GM23338 (cell line): ENCODE data around the gene IL11. TPM values are rescaled to one million over a fixed set of nuclear protein-coding genes. Genes with fewer than 3 reads are reported as not detected.

Experiments used
- ATAC-seq: fragments of 200-7000 bp; cut with Tn5 transposase; 3 replicates; pipeline ENCODE4 v1.9.1; 2020
- DNase-seq: peaks from one replicate; pipeline ENCODE4 v3.0.0-alpha.2; 2015; ENCODE audit warnings: low spot score
- H2AFZ ChIP-seq: fragments of 200-600 bp; sonication (generic); 2 replicates; pipeline ENCODE4 v1.8.0; 2016; ENCODE audit warnings: antibody characterized with exemption, mild to moderate bottlenecking, moderate library complexity
- H3F3A ChIP-seq: fragments of 200-600 bp; sonication (generic); replicated peaks from 2 replicates; pipeline ENCODE4 v1.8.0; 2017; ENCODE audit warnings: antibody characterized with exemption, mixed run types, low read depth
- H3K27ac ChIP-seq: fragments of 200-600 bp; sonication (generic); 2 replicates; pipeline ENCODE4 v1.6.1; 2016; ENCODE audit warnings: low read depth
- H3K27me3 ChIP-seq: fragments of 200-600 bp; sonication (generic); 2 replicates; pipeline ENCODE4 v1.8.0; 2016; ENCODE audit warnings: mild to moderate bottlenecking, mixed run types, moderate library complexity; ENCODE audit not compliant: insufficient read depth
- H3K36me3 ChIP-seq: fragments of 200-600 bp; sonication (generic); 2 replicates; pipeline ENCODE4 v1.8.0; 2016; ENCODE audit warnings: mild to moderate bottlenecking; ENCODE audit not compliant: insufficient read depth
- H3K4me1 ChIP-seq: fragments of 200-600 bp; sonication (generic); 2 replicates; pipeline ENCODE4 v1.8.0; 2016; ENCODE audit warnings: mild to moderate bottlenecking, moderate library complexity; ENCODE audit not compliant: insufficient read depth
- H3K4me2 ChIP-seq: fragments of 200-600 bp; sonication (generic); 2 replicates; pipeline ENCODE4 v1.7.1; 2017; ENCODE audit warnings: mixed run types
- H3K4me3 ChIP-seq: fragments of 200-600 bp; sonication (generic); 2 replicates; pipeline ENCODE4 v1.6.1; 2016; ENCODE audit warnings: mixed run types
- H3K79me2 ChIP-seq: fragments of 200-600 bp; sonication (generic); replicated peaks from 2 replicates; pipeline ENCODE4 v1.8.0; 2017; ENCODE audit warnings: mild to moderate bottlenecking; ENCODE audit not compliant: insufficient read depth
- H3K9me2 ChIP-seq: fragments of 200-600 bp; sonication (generic); 2 replicates; pipeline ENCODE4 v1.8.0; 2017; ENCODE audit not compliant: insufficient read depth
- H4K20me1 ChIP-seq: fragments of 200-600 bp; sonication (generic); replicated peaks from 2 replicates; pipeline ENCODE4 v1.8.0; 2017; ENCODE audit warnings: mild to moderate bottlenecking; ENCODE audit not compliant: insufficient read depth
- H3K27ac Mint-ChIP-seq: 2 replicates; pipeline ENCODE4 v1.8.0; 2020; ENCODE audit warnings: inconsistent platforms, mild to moderate bottlenecking, moderate library complexity, mixed read lengths
- H3K27me3 Mint-ChIP-seq: 3 replicates; pipeline ENCODE4 v1.8.0; 2022; ENCODE audit warnings: low read depth, mild to moderate bottlenecking, moderate library complexity, mixed read lengths, inconsistent platforms; ENCODE audit not compliant: insufficient read depth, poor library complexity
- H3K36me3 Mint-ChIP-seq: 3 replicates; pipeline ENCODE4 v1.8.0; 2021; ENCODE audit warnings: low read depth, mild to moderate bottlenecking, inconsistent platforms, moderate library complexity, mixed read lengths
- H3K4me1 Mint-ChIP-seq: 3 replicates; pipeline ENCODE4 v1.8.0; 2020; ENCODE audit warnings: mild to moderate bottlenecking, inconsistent platforms, mixed read lengths
- H3K4me3 Mint-ChIP-seq: 3 replicates; pipeline ENCODE4 v1.8.0; 2021; ENCODE audit warnings: moderate library complexity, mild to moderate bottlenecking, inconsistent platforms, mixed read lengths
- H3K9me3 Mint-ChIP-seq: 3 replicates; pipeline ENCODE4 v1.8.0; 2020; ENCODE audit warnings: moderate library complexity, mild to moderate bottlenecking, inconsistent platforms, mixed read lengths
- ETS1 ChIP-seq: IDR thresholded peaks from 2 replicates; pipeline ENCODE4 v1.6.1; 2016; ENCODE audit warnings: antibody characterized with exemption
- JUNB ChIP-seq: IDR thresholded peaks from one replicate; pipeline ENCODE4 v1.6.1; 2016; ENCODE audit warnings: antibody characterized with exemption; ENCODE audit not compliant: unreplicated experiment
- NANOG ChIP-seq: IDR thresholded peaks from 2 replicates; pipeline ENCODE4 v1.6.1; 2016; ENCODE audit warnings: antibody characterized with exemption, borderline replicate concordance
- POLR2AphosphoS5 ChIP-seq: IDR thresholded peaks from 2 replicates; pipeline ENCODE4 v1.6.1; 2016; ENCODE audit warnings: antibody characterized with exemption, low read depth
- REST ChIP-seq: IDR thresholded peaks from one replicate; pipeline ENCODE4 v1.6.1; 2018; ENCODE audit warnings: antibody characterized with exemption; ENCODE audit not compliant: unreplicated experiment
- ZNF331 ChIP-seq: fragments of 250-450 bp; sonication (Bioruptor Pico); IDR thresholded peaks from 2 replicates; pipeline ENCODE4 v1.5.0; 2020; ENCODE audit warnings: low read depth, mild to moderate bottlenecking, moderate library complexity
- polyA plus RNA-seq: library from polyadenylated mRNA; unstranded; fragments of >200 nt; fragmentation: Nextera tagmentation; extraction: Ambion mirVana; gene quantifications from 2 replicates; pipeline ENCODE4 v1.2.1, GENCODE V29; 2016
- total RNA-seq: library from RNA; depleted of rRNA; stranded (reverse); fragments of >200 nt; shearing (Covaris generic); gene quantifications from 2 replicates; pipeline ENCODE4 v1.2.3, GENCODE V29; 2014
- TF ChIP-seq, protein P1 (sequence below): fragments of 250-450 bp; sonication (Bioruptor Pico); IDR thresholded peaks from 2 replicates; pipeline ENCODE4 v1.5.0; 2020; ENCODE audit warnings: mild to moderate bottlenecking, moderate library complexity

IL11 gene
- total and polyA plus RNA-seq, 2 experiments from 2014 or later, result 0.58 to 2.2 TPM

DNA sequence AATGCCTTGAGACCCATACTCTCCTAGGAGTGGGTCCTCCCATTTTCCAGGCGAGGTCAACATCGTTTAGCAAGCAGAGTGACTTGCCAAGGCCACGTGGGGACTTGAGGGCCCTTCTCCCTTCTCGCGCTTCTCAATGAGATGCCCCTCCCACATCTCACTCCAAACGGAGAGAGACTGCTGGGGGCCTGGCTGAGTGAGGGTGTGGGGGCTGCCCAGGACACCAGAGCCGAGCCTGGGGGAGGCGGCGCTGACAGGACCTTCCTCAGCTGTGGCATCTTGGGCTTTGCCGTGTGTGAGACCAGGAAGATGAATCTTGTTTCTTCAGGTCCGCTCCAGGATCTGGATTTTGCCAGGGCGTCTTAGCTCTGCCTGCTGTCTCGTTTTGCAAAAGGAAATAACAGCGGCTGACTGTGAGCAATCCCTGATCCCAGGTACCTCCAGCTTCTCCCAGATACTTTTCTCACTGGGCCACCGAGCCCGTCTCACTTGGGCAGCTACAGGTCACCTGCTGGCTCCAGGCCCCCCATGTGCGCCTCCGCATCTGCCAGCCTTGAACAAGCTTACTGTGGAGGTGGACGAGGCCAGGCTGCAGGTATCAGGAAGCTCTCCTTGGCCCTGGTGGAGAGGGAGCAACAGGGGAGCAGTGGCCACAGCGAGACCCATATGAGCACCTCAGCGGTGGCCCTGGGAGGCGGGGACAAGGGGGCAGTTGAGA, 21.8 kb downstream of the IL11 start:
- peaks cover 57% of the 10 kb centered on the region for H3K4me1 Mint-ChIP-seq
- H3K27me3 Mint-ChIP-seq, result peaks cover 49% of the 10 kb centered on the region
- Histone ChIP-seq H3K4me2 (peak overlapping the region; percentile 75), H3K27me3 (peaks cover 27% of the 10 kb centered on the region), H3K79me2 (no peaks in the 10 kb centered on the region), H3K36me3 (no peaks in the 10 kb centered on the region), H3F3A (peaks cover 21% of the 10 kb centered on the region), H3K4me3 (peak overlapping the region; percentile 48), H3K9me2 (no peaks in the 10 kb centered on the region), H2AFZ (no peak overlapping the region), H3K4me1 (peaks cover 36% of the 10 kb centered on the region), H4K20me1 (no peaks in the 10 kb centered on the region), H3K27ac (peak overlapping the region; percentile 94)
- H3K36me3 Mint-ChIP-seq, result peaks cover 21% of the 10 kb centered on the region
- H3K9me3 Mint-ChIP-seq, result no peaks in the 10 kb centered on the region
- H3K4me3 Mint-ChIP-seq, result peak overlapping the region; percentile 60
- ATAC-seq (peak; percentile 57), DNase-seq (peak; percentile 67)
- TF ChIP-seq POLR2AphosphoS5 (0 out of 2 replicates have a peak, but pooled peaks have one; percentile 13), JUNB (no peak), REST (no peak), ETS1 (no peak), ZNF331 (CRISPR knock-in tag) (no peak), NANOG (no peak)
- TF ChIP-seq, protein P1, sequence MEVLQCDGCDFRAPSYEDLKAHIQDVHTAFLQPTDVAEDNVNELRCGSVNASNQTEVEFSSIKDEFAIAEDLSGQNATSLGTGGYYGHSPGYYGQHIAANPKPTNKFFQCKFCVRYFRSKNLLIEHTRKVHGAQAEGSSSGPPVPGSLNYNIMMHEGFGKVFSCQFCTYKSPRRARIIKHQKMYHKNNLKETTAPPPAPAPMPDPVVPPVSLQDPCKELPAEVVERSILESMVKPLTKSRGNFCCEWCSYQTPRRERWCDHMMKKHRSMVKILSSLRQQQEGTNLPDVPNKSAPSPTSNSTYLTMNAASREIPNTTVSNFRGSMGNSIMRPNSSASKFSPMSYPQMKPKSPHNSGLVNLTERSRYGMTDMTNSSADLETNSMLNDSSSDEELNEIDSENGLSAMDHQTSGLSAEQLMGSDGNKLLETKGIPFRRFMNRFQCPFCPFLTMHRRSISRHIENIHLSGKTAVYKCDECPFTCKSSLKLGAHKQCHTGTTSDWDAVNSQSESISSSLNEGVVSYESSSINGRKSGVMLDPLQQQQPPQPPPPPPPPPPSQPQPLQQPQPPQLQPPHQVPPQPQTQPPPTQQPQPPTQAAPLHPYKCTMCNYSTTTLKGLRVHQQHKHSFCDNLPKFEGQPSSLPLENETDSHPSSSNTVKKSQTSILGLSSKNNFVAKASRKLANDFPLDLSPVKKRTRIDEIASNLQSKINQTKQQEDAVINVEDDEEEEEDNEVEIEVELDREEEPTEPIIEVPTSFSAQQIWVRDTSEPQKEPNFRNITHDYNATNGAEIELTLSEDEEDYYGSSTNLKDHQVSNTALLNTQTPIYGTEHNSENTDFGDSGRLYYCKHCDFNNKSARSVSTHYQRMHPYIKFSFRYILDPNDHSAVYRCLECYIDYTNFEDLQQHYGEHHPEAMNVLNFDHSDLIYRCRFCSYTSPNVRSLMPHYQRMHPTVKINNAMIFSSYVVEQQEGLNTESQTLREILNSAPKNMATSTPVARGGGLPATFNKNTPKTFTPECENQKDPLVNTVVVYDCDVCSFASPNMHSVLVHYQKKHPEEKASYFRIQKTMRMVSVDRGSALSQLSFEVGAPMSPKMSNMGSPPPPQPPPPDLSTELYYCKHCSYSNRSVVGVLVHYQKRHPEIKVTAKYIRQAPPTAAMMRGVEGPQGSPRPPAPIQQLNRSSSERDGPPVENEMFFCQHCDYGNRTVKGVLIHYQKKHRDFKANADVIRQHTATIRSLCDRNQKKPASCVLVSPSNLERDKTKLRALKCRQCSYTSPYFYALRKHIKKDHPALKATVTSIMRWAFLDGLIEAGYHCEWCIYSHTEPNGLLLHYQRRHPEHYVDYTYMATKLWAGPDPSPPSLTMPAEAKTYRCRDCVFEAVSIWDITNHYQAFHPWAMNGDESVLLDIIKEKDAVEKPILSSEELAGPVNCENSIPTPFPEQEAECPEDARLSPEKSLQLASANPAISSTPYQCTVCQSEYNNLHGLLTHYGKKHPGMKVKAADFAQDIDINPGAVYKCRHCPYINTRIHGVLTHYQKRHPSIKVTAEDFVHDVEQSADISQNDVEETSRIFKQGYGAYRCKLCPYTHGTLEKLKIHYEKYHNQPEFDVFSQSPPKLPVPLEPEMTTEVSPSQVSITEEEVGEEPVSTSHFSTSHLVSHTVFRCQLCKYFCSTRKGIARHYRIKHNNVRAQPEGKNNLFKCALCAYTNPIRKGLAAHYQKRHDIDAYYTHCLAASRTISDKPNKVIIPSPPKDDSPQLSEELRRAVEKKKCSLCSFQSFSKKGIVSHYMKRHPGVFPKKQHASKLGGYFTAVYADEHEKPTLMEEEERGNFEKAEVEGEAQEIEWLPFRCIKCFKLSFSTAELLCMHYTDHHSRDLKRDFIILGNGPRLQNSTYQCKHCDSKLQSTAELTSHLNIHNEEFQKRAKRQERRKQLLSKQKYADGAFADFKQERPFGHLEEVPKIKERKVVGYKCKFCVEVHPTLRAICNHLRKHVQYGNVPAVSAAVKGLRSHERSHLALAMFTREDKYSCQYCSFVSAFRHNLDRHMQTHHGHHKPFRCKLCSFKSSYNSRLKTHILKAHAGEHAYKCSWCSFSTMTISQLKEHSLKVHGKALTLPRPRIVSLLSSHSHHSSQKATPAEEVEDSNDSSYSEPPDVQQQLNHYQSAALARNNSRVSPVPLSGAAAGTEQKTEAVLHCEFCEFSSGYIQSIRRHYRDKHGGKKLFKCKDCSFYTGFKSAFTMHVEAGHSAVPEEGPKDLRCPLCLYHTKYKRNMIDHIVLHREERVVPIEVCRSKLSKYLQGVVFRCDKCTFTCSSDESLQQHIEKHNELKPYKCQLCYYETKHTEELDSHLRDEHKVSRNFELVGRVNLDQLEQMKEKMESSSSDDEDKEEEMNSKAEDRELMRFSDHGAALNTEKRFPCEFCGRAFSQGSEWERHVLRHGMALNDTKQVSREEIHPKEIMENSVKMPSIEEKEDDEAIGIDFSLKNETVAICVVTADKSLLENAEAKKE (CRISPR knock-in tag), result no peak
- H3K27ac Mint-ChIP-seq, result peak overlapping the region; percentile 89
